GM12878 (cell line): ENCODE results near the gene MMEL1. TPM values are rescaled to one million over a fixed set of nuclear protein-coding genes. Genes with fewer than 3 reads are reported as not detected.
A peak's percentile ranks its signal among the peaks of the same experiment; 100 is the strongest.

Experiments used
- CHD1 ChIP-seq: IDR thresholded peaks from 2 replicates; pipeline ENCODE4 v1.6.1; 2012; ENCODE audit warnings: low read depth, low read length, improper control_type of control experiment
- CREB1 ChIP-seq: IDR thresholded peaks from 2 replicates; pipeline ENCODE4 v1.6.1; 2012; ENCODE audit warnings: low read depth, mild to moderate bottlenecking, inconsistent platforms
- DPF2 ChIP-seq: fragments of 450-650 bp; IDR thresholded peaks from 2 replicates; pipeline ENCODE4 v1.6.1; 2017; ENCODE audit warnings: mild to moderate bottlenecking
- EGR1 ChIP-seq, 2 experiments: IDR thresholded peaks; 1 replicate in 1 of 2; 2 replicates in 1 of 2; pipeline ENCODE4 v1.6.1; 2011 to 2012; ENCODE audit warnings: low read depth in 2 of 2, low read length in 2 of 2, borderline replicate concordance in 1 of 2, mild to moderate bottlenecking in 1 of 2, moderate library complexity in 1 of 2
- GABPA ChIP-seq: IDR thresholded peaks from 2 replicates; pipeline ENCODE4 v1.6.1; 2014; ENCODE audit warnings: antibody characterized with exemption, low read depth, mild to moderate bottlenecking, inconsistent platforms
- GATAD2B ChIP-seq: fragments of 450-650 bp; conservative IDR thresholded peaks from 2 replicates; pipeline ENCODE4 v1.6.1; 2017; ENCODE audit warnings: low read depth, mild to moderate bottlenecking, moderate library complexity
- IKZF1 ChIP-seq: fragments of 450-650 bp; conservative IDR thresholded peaks from 2 replicates; pipeline ENCODE4 v1.6.1; 2017; ENCODE audit warnings: antibody characterized with exemption, mild to moderate bottlenecking
- JUND ChIP-seq: IDR thresholded peaks from 2 replicates; pipeline ENCODE4 v1.6.1; 2012; ENCODE audit warnings: low read depth, mild to moderate bottlenecking, low read length, improper control_type of control experiment, moderate library complexity
- MEF2B ChIP-seq: fragments of 450-650 bp; IDR thresholded peaks from 2 replicates; pipeline ENCODE4 v1.6.1; 2018; ENCODE audit warnings: mild to moderate bottlenecking, moderate library complexity; ENCODE audit not compliant: partially characterized antibody, poor library complexity, severe bottlenecking
- MTA2 ChIP-seq: fragments of 450-650 bp; IDR thresholded peaks from 2 replicates; pipeline ENCODE4 v1.6.1; 2016; ENCODE audit warnings: low read depth, mild to moderate bottlenecking, moderate library complexity
- NFIC ChIP-seq: IDR thresholded peaks from 2 replicates; pipeline ENCODE4 v1.6.1; 2012; ENCODE audit warnings: low read depth, mild to moderate bottlenecking, inconsistent platforms, low read length, moderate library complexity
- NFXL1 ChIP-seq: fragments of 450-650 bp; IDR thresholded peaks from 2 replicates; pipeline ENCODE4 v1.6.1; 2017; ENCODE audit warnings: antibody characterized with exemption, mild to moderate bottlenecking, borderline replicate concordance
- POU2F2 ChIP-seq: IDR thresholded peaks from 3 replicates; pipeline ENCODE4 v1.6.1; 2011; ENCODE audit warnings: low read depth, mild to moderate bottlenecking, low read length, borderline replicate concordance
- RB1 ChIP-seq: fragments of 450-650 bp; formaldehyde crosslinking; IDR thresholded peaks from 2 replicates; pipeline ENCODE4 v1.6.1; 2017; ENCODE audit warnings: mild to moderate bottlenecking, borderline replicate concordance
- RCOR1 ChIP-seq: conservative IDR thresholded peaks from 2 replicates; pipeline ENCODE4 v1.6.1; 2012; ENCODE audit warnings: low read depth, low read length, improper control_type of control experiment
- TAF1 ChIP-seq: IDR thresholded peaks from 2 replicates; pipeline ENCODE4 v1.6.1; 2011; ENCODE audit warnings: mild to moderate bottlenecking, low read depth, low read length, borderline replicate concordance
- TBL1XR1 ChIP-seq: IDR thresholded peaks from 2 replicates; pipeline ENCODE4 v1.6.1; 2012; ENCODE audit warnings: low read depth, low read length, improper control_type of control experiment
- USF1 ChIP-seq: IDR thresholded peaks from 2 replicates; pipeline ENCODE4 v1.6.1; 2011; ENCODE audit warnings: borderline replicate concordance, low read depth, mild to moderate bottlenecking, moderate library complexity, mixed read lengths, low read length; ENCODE audit not compliant: insufficient read depth; ENCODE audit errors: extremely low read length
- ZNF384 ChIP-seq: IDR thresholded peaks from 2 replicates; pipeline ENCODE4 v1.6.1; 2012; ENCODE audit warnings: low read depth, mild to moderate bottlenecking, low read length, improper control_type of control experiment, borderline replicate concordance
- polyA plus RNA-seq, 11 experiments: library from polyadenylated mRNA; depleted of rRNA in 4 of 11; unstranded in 6 of 11; stranded (reverse) in 5 of 11; fragments of >200 nt; fragmentation: Nextera tagmentation in 4 of 11; fragmentation: Illumina TruSeq in 1 of 11; extraction: Ambion mirVana in 4 of 11; extraction: Trizol in 1 of 11; gene quantifications; 1 replicate in 1 of 11; 2 replicates in 10 of 11; pipeline versions ENCODE4 v1.2.1 to v1.2.3, GENCODE V29; 2011 to 2016; ENCODE audit warnings: inconsistent platforms in 2 of 11, missing spikeins in 2 of 11, low read depth in 1 of 11
- total RNA-seq, 4 experiments: library from RNA; depleted of rRNA in 3 of 4; stranded (reverse); fragments of >200 nt in 3 of 4; fragmentation: Illumina TruSeq in 1 of 4; extraction: Trizol in 1 of 4; gene quantifications; 2 replicates each; pipeline versions ENCODE4 v1.2.1 to v1.2.3, GENCODE V29; 2013 to 2021
- TF ChIP-seq, protein P1 (sequence below): fragments of 450-650 bp; IDR thresholded peaks from 2 replicates; pipeline ENCODE4 v1.6.1; 2017; ENCODE audit warnings: borderline replicate concordance
- TF ChIP-seq, protein P2 (sequence below): fragments of 450-650 bp; IDR thresholded peaks from 2 replicates; pipeline ENCODE4 v1.6.1; 2016; ENCODE audit warnings: mild to moderate bottlenecking, moderate library complexity, borderline replicate concordance
- TF ChIP-seq, protein P3 (sequence below): fragments of 450-650 bp; IDR thresholded peaks from 2 replicates; pipeline ENCODE4 v1.6.1; 2017; ENCODE audit warnings: antibody characterized with exemption, mild to moderate bottlenecking, moderate library complexity

MMEL1 gene
- total and polyA plus RNA-seq, 10 of the 15 experiments (the other 5 are each of a cell fraction or from before 2014, with no cell fraction given) = 0.11 TPM; not detected in 9

GRCh38 chr1:2583871-2584351 lies 48.9 kb downstream of the MMEL1 start (continued):
- TF ChIP-seq IKZF1 = 0 out of 2 replicates have a peak, but pooled peaks have one; percentile 14
- no peak for TF ChIP-seq RB1
- TF ChIP-seq TAF1 = no peak
- TF ChIP-seq, protein P1, sequence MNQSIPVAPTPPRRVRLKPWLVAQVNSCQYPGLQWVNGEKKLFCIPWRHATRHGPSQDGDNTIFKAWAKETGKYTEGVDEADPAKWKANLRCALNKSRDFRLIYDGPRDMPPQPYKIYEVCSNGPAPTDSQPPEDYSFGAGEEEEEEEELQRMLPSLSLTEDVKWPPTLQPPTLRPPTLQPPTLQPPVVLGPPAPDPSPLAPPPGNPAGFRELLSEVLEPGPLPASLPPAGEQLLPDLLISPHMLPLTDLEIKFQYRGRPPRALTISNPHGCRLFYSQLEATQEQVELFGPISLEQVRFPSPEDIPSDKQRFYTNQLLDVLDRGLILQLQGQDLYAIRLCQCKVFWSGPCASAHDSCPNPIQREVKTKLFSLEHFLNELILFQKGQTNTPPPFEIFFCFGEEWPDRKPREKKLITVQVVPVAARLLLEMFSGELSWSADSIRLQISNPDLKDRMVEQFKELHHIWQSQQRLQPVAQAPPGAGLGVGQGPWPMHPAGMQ = no peak
- TF ChIP-seq EGR1 (IDR thresholded peaks at IDR 0.05; ENCODE audit: borderline replicate concordance in 1 of 2, low read depth in 2 of 2, low read length in 2 of 2) = no peak
- no peak for TF ChIP-seq GABPA
- no peak for TF ChIP-seq NFIC
- no peak for TF ChIP-seq POU2F2
- TF ChIP-seq USF1 = peak; percentile 62
- no peak for TF ChIP-seq MEF2B
- no peak for TF ChIP-seq RCOR1
- TF ChIP-seq JUND = no peak
- TF ChIP-seq GATAD2B = no peak
- TF ChIP-seq MTA2 = no peak
- no peak for TF ChIP-seq ZNF384
- TF ChIP-seq, protein P2, sequence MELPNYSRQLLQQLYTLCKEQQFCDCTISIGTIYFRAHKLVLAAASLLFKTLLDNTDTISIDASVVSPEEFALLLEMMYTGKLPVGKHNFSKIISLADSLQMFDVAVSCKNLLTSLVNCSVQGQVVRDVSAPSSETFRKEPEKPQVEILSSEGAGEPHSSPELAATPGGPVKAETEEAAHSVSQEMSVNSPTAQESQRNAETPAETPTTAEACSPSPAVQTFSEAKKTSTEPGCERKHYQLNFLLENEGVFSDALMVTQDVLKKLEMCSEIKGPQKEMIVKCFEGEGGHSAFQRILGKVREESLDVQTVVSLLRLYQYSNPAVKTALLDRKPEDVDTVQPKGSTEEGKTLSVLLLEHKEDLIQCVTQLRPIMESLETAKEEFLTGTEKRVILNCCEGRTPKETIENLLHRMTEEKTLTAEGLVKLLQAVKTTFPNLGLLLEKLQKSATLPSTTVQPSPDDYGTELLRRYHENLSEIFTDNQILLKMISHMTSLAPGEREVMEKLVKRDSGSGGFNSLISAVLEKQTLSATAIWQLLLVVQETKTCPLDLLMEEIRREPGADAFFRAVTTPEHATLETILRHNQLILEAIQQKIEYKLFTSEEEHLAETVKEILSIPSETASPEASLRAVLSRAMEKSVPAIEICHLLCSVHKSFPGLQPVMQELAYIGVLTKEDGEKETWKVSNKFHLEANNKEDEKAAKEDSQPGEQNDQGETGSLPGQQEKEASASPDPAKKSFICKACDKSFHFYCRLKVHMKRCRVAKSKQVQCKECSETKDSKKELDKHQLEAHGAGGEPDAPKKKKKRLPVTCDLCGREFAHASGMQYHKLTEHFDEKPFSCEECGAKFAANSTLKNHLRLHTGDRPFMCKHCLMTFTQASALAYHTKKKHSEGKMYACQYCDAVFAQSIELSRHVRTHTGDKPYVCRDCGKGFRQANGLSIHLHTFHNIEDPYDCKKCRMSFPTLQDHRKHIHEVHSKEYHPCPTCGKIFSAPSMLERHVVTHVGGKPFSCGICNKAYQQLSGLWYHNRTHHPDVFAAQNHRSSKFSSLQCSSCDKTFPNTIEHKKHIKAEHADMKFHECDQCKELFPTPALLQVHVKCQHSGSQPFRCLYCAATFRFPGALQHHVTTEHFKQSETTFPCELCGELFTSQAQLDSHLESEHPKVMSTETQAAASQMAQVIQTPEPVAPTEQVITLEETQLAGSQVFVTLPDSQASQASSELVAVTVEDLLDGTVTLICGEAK = 0 out of 2 replicates have a peak, but pooled peaks have one; percentile 6
- no peak for TF ChIP-seq CREB1
- TF ChIP-seq TBL1XR1 = no peak
- TF ChIP-seq DPF2 = no peak
- no peak for TF ChIP-seq NFXL1
- TF ChIP-seq, protein P3, sequence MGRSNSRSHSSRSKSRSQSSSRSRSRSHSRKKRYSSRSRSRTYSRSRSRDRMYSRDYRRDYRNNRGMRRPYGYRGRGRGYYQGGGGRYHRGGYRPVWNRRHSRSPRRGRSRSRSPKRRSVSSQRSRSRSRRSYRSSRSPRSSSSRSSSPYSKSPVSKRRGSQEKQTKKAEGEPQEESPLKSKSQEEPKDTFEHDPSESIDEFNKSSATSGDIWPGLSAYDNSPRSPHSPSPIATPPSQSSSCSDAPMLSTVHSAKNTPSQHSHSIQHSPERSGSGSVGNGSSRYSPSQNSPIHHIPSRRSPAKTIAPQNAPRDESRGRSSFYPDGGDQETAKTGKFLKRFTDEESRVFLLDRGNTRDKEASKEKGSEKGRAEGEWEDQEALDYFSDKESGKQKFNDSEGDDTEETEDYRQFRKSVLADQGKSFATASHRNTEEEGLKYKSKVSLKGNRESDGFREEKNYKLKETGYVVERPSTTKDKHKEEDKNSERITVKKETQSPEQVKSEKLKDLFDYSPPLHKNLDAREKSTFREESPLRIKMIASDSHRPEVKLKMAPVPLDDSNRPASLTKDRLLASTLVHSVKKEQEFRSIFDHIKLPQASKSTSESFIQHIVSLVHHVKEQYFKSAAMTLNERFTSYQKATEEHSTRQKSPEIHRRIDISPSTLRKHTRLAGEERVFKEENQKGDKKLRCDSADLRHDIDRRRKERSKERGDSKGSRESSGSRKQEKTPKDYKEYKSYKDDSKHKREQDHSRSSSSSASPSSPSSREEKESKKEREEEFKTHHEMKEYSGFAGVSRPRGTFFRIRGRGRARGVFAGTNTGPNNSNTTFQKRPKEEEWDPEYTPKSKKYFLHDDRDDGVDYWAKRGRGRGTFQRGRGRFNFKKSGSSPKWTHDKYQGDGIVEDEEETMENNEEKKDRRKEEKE = no peak
- TF ChIP-seq CHD1 = no peak
